Activated CD8-positive, alpha-beta T cell treated with anti-CD3 and anti-CD28 coated beads for 36 hours (primary cell): ENCODE measurements around the gene MATK. TPM values are rescaled to one million over a fixed set of nuclear protein-coding genes. Genes with fewer than 3 reads are reported as not detected.

Experiments
- ATAC-seq: fragments of 200-7000 bp; cut with Tn5 transposase; one replicate; pipeline ENCODE4 v1.10.0; 2021; ENCODE audit warnings: mild to moderate bottlenecking, moderate library complexity
- CTCF ChIA-PET: fragments of 350-600 bp; sonication (Branson Sonifier 250); formaldehyde crosslinking; loops from one replicate; lab custom pipeline; 2021; ENCODE audit warnings: antibody characterized with exemption; lab: Charles Lee
- POLR2A ChIA-PET: fragments of 350-600 bp; sonication (Branson Sonifier 250); formaldehyde crosslinking; loops from one replicate; lab custom pipeline; 2021; ENCODE audit warnings: antibody characterized with exemption; lab: Charles Lee
- DNase-seq: peaks from one replicate; pipeline ENCODE4 v3.0.0-alpha.2; 2020
- H3K27ac Mint-ChIP-seq: one replicate; pipeline ENCODE4 v1.8.0; 2021; ENCODE audit warnings: mild to moderate bottlenecking, mixed read lengths
- H3K27me3 Mint-ChIP-seq: one replicate; pipeline ENCODE4 v1.8.0; 2021; ENCODE audit warnings: mixed read lengths
- H3K36me3 Mint-ChIP-seq: one replicate; pipeline ENCODE4 v1.8.0; 2021; ENCODE audit warnings: low read depth, mixed read lengths
- H3K4me1 Mint-ChIP-seq: one replicate; pipeline ENCODE4 v1.8.0; 2021; ENCODE audit warnings: low read depth, mixed read lengths
- H3K4me3 Mint-ChIP-seq: one replicate; pipeline ENCODE4 v1.8.0; 2021; ENCODE audit warnings: mild to moderate bottlenecking, moderate library complexity, mixed read lengths
- H3K9me3 Mint-ChIP-seq: one replicate; pipeline ENCODE4 v1.8.0; 2021; ENCODE audit warnings: mixed read lengths
- intact Hi-C: fragments of 100-400 bp; cut with micrococcal nuclease; formaldehyde crosslinking; loops from one replicate; pipeline ENCODE4 v1.10.0; 2022
- total RNA-seq, 2 experiments: library from RNA; stranded (reverse); gene quantifications; one replicate each; pipeline ENCODE4 v1.2.3, GENCODE V29; 2021
- TF ChIP-seq, protein P1 (sequence below): fragments of 200-600 bp; IDR thresholded peaks from one replicate; pipeline ENCODE4 v1.8.0; 2022; ENCODE audit warnings: antibody characterized with exemption, mild to moderate bottlenecking

MATK gene
- total RNA-seq, 2 experiments from 2014 or later = 37.6 to 39.6 TPM

DNA sequence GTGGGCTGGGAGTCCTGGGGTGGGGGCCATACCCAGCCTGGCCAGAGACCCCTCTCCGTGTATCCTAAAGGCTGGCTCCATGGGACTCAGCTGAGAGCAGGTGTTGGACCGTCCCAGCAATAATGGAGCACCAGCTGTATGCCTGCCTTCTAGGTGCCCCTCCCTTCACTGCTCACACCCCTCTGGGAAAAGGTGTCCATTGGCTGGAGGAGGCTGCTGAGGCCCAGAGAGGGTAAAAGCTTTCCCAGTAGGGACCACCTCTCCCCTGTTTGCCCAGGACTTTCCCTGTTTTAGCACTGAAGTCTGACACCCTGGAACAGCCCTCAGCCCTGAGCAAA lies 10.8 kb downstream of the MATK start:
- H3K27me3 Mint-ChIP-seq = no peaks in the 10 kb centered on the region
- intact Hi-C loops = no loop called here
- POLR2A ChIA-PET = interaction anchor here (0.9 to 1.5 kb wide), 3 partner anchors 9 to 44 kb away, joined by 3 to 7 read pairs (median 5); no protein-coding TSS in a partner anchor

DNA sequence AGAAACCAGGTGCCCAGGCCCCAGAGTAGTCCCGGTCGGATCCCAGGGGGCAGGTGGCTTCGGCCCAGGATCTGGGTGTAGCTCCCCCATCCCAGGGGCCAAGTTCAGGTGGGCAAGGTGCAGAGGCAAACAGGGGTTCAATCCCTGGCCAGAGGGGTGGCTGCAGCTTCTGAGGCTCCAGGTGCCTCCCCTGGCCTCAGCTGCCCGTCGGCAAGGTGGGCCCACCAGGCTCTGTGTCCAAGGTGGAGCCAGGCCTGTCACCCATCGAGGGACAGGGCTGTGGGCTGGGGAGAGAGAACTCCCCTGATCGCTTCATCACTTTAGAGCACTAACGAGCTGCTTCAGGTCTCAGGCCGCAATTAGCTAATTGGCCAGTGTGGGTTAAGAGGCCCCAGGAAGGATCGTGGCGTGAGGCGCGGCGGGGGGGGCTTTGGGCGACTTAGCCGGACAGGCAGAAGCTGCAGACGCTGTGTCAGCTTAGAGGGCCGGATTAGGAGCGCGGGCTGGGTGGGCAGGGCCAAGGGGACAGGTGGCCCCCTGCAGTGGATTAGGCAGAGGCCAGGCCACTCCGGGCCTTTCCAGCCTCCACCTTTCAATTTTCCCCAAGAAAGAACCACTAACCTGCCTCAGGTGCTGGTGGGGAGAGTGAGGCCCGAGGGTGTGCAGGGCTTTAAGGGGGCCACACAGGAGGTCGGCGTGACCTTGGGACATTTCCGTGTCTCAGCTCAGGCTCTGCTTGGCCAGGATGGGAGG lies 11.4 kb downstream of the MATK start:
- DNase-seq = no peak
- Mint-ChIP-seq H3K4me3 (no peak overlapping the region), H3K36me3 (peaks cover 6% of the 10 kb centered on the region), H3K9me3 (no peaks in the 10 kb centered on the region), H3K4me1 (no peaks in the 10 kb centered on the region), H3K27ac (no peak overlapping the region), H3K27me3 (no peaks in the 10 kb centered on the region)
- ChIA-PET POLR2A (interaction anchor here (0.9 to 1.5 kb wide), 3 partner anchors 9 to 44 kb away, joined by 3 to 7 read pairs (median 5); no protein-coding TSS in a partner anchor), CTCF (no interaction called here)
- no peak for ATAC-seq
- TF ChIP-seq, protein P1, sequence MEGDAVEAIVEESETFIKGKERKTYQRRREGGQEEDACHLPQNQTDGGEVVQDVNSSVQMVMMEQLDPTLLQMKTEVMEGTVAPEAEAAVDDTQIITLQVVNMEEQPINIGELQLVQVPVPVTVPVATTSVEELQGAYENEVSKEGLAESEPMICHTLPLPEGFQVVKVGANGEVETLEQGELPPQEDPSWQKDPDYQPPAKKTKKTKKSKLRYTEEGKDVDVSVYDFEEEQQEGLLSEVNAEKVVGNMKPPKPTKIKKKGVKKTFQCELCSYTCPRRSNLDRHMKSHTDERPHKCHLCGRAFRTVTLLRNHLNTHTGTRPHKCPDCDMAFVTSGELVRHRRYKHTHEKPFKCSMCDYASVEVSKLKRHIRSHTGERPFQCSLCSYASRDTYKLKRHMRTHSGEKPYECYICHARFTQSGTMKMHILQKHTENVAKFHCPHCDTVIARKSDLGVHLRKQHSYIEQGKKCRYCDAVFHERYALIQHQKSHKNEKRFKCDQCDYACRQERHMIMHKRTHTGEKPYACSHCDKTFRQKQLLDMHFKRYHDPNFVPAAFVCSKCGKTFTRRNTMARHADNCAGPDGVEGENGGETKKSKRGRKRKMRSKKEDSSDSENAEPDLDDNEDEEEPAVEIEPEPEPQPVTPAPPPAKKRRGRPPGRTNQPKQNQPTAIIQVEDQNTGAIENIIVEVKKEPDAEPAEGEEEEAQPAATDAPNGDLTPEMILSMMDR = no peak
- intact Hi-C loops = no loop called here

More for the DNA sequence above, 10.8 kb downstream of the MATK start:
- no peak overlapping the region for H3K27ac Mint-ChIP-seq
- TF ChIP-seq, protein P1 = no peak
- H3K4me3 Mint-ChIP-seq = no peak overlapping the region
- ATAC-seq = no peak
- no peaks in the 10 kb centered on the region for H3K4me1 Mint-ChIP-seq
- CTCF ChIA-PET = no interaction called here
- H3K9me3 Mint-ChIP-seq = no peaks in the 10 kb centered on the region
- peaks cover 6% of the 10 kb centered on the region for H3K36me3 Mint-ChIP-seq
- no peak for DNase-seq

DNA sequence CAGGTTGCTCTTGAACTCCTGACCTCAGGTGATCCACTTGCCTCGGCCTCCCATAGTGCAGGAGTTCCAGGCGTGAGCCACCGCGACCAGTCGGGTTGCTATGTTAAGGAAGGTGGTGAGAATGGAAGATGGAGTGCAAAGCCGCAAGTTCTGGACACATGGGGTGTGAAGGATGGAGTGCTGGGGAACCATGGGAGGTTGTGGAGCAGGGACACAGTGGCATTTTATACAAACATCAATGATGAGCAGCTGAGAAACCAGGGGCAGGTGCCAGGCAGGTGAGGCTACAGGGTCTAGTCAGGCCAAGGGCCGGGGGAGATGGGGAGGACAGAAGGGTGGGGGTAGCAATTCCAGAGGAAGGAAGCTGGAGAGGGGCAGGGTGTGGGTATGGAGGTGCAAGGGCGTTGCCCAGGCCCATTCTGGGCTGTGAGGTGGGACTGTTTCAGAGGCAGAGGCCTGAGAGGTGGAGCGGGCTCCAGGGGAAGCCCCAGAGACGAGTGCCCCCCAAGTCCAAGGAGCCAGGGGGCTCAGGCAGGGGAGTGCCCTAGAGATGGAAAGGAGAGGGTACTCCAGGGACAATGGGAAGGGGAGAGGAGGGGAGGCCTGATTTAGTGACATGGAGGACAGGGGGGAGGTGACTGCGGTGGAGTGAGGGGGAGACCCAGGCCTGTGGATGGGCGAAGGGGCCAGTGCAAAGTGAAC lies 12.2 kb downstream of the MATK start:
- intact Hi-C loops = no loop called here
- no peak for DNase-seq
- H3K27ac Mint-ChIP-seq = no peak overlapping the region
- CTCF ChIA-PET = interaction anchor here (0.6 kb wide), 1 partner anchor 27 kb away, joined by 3 read pairs; no protein-coding TSS in a partner anchor
- TF ChIP-seq, protein P1 = no peak
- H3K4me1 Mint-ChIP-seq = no peaks in the 10 kb centered on the region
- no peak for ATAC-seq
- H3K27me3 Mint-ChIP-seq = no peaks in the 10 kb centered on the region
- H3K9me3 Mint-ChIP-seq = no peaks in the 10 kb centered on the region
- H3K4me3 Mint-ChIP-seq = no peak overlapping the region
- peaks cover 6% of the 10 kb centered on the region for H3K36me3 Mint-ChIP-seq
- POLR2A ChIA-PET = interaction anchor here (1.4 kb wide), 1 partner anchor 10 kb away, joined by 5 read pairs; no protein-coding TSS in a partner anchor

DNA sequence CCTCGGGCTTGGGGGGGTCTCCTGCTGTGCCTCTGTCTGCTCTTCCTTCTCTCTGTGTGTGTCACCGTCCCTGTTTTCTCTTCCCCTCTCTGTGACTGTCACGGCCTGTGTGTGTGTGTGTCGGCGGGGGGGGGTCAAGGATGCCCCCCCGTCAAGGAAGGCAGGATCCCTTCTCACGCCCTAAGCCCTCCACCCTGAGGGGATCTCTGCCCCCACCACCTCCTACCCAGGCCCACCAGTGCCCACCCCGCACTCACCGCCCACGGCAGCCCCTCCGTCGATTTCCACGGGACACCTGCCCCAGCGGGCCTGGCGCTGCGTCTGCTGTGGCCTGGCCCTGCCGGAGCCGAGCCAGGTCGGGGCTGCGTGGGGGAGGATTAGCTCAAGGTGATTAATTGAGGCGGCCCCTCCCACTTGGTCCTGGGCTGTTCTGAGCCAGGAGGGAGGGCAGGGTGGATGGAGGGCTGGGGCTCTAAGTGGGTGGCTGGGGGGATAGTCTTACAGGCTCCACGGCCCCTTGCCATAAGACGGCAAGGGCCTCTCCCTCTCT lies 14.2 kb downstream of the MATK start, which contains the start of gene RAX2:
Gene RAX2, minus strand, starts transcription at position 323 of the 550 bp plus-strand sequence. CDS start 486 bp downstream, outside the sequence.
- ATAC-seq = no peak
- POLR2A ChIA-PET = no interaction called here

More for the DNA sequence above, 14.2 kb downstream of the MATK start, which contains the start of gene RAX2:
- H3K27me3 Mint-ChIP-seq = no peaks in the 10 kb centered on the region
- intact Hi-C loops = no loop called here
- H3K4me1 Mint-ChIP-seq = no peaks in the 10 kb centered on the region
- TF ChIP-seq, protein P1 = no peak
- no peak within 1 kb of the TSS for H3K27ac Mint-ChIP-seq
- H3K9me3 Mint-ChIP-seq = no peaks in the 10 kb centered on the region
- DNase-seq = no peak
- CTCF ChIA-PET = interaction anchor here (2.2 kb wide), 1 partner anchor 12 kb away, joined by 6 read pairs; no protein-coding TSS in a partner anchor
- peaks cover 5% of the 10 kb centered on the region for H3K36me3 Mint-ChIP-seq
- no peak within 1 kb of the TSS for H3K4me3 Mint-ChIP-seq
